HG03103 (cell line): Measurements from ENCODE around the gene TLN1.

Experiments
- ATAC-seq: cut with Tn5 transposase; IDR thresholded peaks from one replicate; pipeline ENCODE4 v1.9.1; 2021; ENCODE audit warnings: low read depth; ENCODE audit not compliant: unreplicated experiment

Gene TLN1

GRCh38 chr9:35756275-35757225 lies 24.6 kb upstream of the TLN1 start:
- ATAC-seq: peak; percentile 51

GRCh38 chr9:35755071-35755470 lies 23.1 kb upstream of the TLN1 start:
- ATAC-seq: no peak

GRCh38 chr9:35754264-35754663 lies 22.3 kb upstream of the TLN1 start, which contains the start of gene MSMP:
Gene MSMP (minus strand): TSS chr9:35754276. CDS start chr9:35754129, 147 bp downstream.
- ATAC-seq: no peak

- ATAC-seq: no peak
These were observed 21.5 kb upstream of the TLN1 start for GRCh38 chr9:35753466-35753865.

GRCh38 chr9:35750256-35750531 lies 18.2 kb upstream of the TLN1 start:
- ATAC-seq: no peak

GRCh38 chr9:35749515-35750255 lies 17.7 kb upstream of the TLN1 start:
- ATAC-seq: peak; percentile 29

GRCh38 chr9:35748858-35749514 lies 17.0 kb upstream of the TLN1 start, which contains the start of the genes GBA2 and RGP1:
Gene GBA2 (minus strand): TSS chr9:35749228. CDS start chr9:35748704, 524 bp downstream.
Gene RGP1 (plus strand): TSS chr9:35749287. CDS start chr9:35749756, 469 bp downstream.
- peak; percentile 65 for ATAC-seq

- no peak for ATAC-seq
These were observed 16.4 kb upstream of the TLN1 start for GRCh38 chr9:35748242-35748857.

GRCh38 chr9:35746583-35746982 lies 14.6 kb upstream of the TLN1 start:
- no peak for ATAC-seq

GRCh38 chr9:35745569-35745968 lies 13.6 kb upstream of the TLN1 start:
- no peak for ATAC-seq

GRCh38 chr9:35743880-35744518 lies 12.0 kb upstream of the TLN1 start:
- no peak for ATAC-seq

- no peak for ATAC-seq
These were observed 11.5 kb upstream of the TLN1 start for GRCh38 chr9:35743452-35743851.

- no peak for ATAC-seq
These were observed 9.7 kb upstream of the TLN1 start for GRCh38 chr9:35741740-35742139.

- no peak for ATAC-seq
These were observed 8.2 kb upstream of the TLN1 start for GRCh38 chr9:35740243-35740642.

GRCh38 chr9:35738924-35739323 lies 6.9 kb upstream of the TLN1 start:
- no peak for ATAC-seq

GRCh38 chr9:35738186-35738585 lies 6.2 kb upstream of the TLN1 start:
- no peak for ATAC-seq

- no peak for ATAC-seq
These were observed 5.1 kb upstream of the TLN1 start for GRCh38 chr9:35737143-35737542.

- no peak for ATAC-seq
These were observed 4.2 kb upstream of the TLN1 start for GRCh38 chr9:35736201-35736633.

- ATAC-seq: no peak
These were observed 2.1 kb upstream of the TLN1 start for GRCh38 chr9:35734096-35734495.
